Measurements from ENCODE around the gene XPC.
A peak's percentile ranks its signal among the peaks of the same experiment; 100 is the strongest.

Gene XPC

DNA sequence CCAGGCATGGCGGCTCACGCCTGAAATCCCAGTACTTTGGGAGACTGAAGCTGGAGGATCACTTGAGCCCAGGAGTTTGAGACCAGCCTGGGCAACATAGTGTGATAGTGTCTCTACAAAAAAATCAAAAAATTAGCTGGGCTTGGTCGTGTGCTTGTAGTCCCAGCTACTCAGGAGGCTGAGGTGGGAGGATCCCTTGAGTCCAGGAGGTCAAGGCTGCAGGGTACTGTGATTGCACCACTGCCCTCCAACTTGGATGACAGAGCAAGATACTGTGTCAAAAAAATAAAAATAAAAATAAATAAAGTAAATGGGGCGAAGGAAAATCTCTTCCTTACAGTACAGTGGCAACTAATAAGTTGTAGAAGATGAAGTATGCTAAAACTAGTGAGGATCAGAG is 29.8 kb upstream of the XPC start:
- no peak for DNase-seq (ENCODE audit: low read depth in 2 of 2)

DNA sequence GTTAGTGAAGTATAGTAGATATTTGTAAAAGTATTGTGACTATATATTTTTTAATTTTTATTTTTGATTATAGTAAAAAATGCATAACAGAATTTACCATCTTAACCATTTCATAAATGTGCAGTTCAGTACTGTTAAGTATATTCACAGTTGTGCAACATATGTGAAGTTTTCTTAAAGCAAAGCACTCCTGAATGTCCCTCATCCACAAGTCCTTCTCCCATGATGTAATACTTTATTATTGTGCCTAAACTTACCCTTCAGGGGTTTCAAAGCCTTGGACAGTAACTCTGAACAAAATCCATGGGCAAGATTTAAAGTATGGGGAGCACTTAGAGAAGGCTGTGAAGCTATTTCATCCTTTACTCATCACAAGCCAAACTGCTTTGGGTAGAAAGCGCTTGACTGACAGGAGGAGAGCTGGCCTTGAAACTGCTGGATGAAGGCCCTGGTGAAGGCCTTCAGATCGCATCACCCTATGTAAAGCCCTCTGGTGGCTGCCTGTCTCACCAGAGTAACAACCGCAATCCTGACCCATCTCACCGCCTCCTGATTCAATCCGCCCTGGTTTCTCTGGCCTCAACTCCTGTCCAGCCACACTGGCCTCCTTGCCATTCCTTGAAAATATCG is 28.3 kb upstream of the XPC start:
- DNase-seq (ENCODE audit: low read depth in 2 of 2): no peak

GRCh38 chr3:14204515-14205284 is 26.3 kb upstream of the XPC start:
- no peak for DNase-seq (ENCODE audit: low read depth in 2 of 2)

DNA sequence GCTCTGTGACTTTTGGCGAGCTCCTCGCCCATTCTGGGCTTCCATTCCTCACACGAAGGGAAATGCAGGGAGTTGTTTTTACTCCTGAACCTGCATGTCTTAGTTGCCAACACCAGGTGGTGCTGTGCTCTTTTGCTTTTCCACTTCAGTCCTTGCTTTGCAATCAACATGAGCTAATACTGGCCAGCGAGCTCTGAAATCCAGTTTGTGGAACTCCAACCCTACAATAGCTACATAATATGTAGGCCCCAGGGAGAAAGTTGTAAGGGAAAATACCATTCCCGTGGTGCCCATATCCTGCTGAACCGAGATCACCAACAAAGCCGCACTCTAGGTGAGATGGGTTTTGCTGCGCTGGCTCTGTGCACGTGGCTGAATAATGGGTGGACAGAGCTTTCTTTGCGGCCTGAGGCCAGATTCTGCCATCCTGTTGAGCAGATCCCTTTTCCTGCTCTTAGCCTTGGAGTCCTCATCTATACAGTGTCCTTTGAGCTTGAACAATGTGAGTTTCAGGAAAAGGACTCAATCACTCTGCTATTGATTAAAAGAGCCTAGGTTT is 25.2 kb upstream of the XPC start:
- DNase-seq (ENCODE audit: low read depth in 2 of 2): peak; percentile 73 to 79

DNA sequence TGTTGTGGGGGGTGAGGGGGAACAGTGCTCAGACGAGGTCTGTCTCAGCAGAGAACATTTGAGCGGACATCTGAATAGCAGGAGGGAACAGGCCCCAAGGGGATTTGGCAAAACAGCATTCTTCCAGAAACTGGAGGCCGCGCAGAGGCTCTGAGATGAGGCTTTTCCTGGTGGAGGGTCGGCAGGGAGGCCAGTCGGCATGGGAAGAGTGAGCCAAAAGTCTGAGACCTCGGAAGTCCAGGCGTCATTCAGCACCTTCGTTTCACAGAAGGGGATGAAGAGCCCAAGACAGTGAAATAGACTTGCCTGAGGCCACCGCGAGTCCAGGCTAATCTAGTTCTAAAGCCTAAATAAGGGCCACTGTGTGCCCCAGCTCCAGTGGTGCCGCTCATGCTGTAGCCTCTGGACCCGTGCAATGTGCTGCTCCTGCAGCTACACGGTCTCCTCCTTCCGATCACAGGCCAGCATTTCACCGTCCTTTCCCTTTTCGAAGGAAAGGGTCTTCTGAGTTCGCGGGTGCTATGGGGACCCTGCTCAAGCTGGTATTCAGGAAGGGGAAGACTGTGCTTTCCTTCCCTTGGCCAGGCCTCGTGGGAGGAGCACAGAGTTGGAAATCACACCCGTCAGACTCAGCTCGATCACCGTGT is 24.6 kb upstream of the XPC start:
- DNase-seq (ENCODE audit: low read depth in 2 of 2): no peak

GRCh38 chr3:14201940-14202684 is 23.7 kb upstream of the XPC start:
- no peak for DNase-seq (ENCODE audit: low read depth in 2 of 2)

GRCh38 chr3:14200841-14201240 is 22.4 kb upstream of the XPC start:
- no peak for DNase-seq (ENCODE audit: low read depth in 2 of 2)

DNA sequence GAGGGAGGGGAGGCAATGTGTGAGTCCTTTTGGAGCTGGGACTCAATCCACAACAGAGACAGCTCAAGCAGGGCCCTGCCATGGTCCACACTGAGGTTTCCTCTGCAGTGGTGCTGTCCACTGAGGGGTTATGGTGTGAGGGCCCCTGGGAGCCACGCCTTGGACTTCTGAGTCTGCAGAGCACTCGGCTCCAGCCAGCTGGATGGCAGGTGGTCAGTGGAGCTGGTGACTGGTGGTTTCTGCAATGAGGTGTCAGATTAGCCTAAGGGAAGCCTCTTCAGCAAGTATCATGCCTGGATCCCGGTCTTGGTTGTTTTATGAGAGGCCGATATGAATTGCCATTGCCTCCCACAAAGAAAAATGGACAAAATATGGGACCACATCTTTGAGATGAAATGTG is 21.9 kb upstream of the XPC start:
- DNase-seq (ENCODE audit: low read depth in 2 of 2): no peak

DNA sequence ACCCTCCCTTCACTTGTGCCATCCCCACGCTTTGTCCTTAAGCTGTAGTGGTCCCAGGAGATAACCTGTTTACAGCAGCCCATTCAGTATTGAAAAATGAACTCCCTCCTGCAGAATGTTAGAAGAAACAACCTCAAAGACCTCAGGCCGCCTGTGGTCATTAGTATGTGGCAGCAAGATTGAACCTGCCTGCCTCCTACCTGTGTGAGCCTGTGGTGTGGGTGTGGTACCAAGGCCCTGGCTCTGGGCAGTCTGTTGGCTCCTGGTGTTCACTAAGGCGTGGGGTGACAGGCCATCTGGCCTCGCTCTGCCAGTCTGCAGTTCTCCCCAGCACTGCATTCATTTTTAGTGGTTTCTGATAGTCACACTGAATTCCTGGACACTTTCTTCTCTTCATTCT is 21.2 kb upstream of the XPC start:
- DNase-seq (ENCODE audit: low read depth in 2 of 2): no peak

DNA sequence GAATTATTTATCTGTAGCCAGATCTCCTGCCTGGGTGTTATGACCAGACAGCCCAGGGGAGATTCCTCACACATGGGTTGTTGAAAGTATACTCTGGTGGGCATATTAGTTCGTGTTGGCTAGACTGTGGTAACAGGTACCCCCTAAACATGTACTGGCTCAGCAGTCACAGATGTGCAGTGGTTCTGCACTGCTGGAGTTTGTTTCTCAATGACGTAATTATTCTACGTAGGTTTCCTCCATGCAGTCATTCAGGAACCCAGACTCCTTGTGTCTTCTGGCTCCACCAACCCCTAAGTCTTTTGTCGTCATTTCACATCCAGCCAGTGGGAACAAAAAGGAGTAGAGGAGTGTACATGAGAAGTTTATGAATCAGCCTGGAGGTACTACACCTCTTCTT is 16.5 kb upstream of the XPC start:
- DNase-seq (ENCODE audit: low read depth in 2 of 2): no peak

DNA sequence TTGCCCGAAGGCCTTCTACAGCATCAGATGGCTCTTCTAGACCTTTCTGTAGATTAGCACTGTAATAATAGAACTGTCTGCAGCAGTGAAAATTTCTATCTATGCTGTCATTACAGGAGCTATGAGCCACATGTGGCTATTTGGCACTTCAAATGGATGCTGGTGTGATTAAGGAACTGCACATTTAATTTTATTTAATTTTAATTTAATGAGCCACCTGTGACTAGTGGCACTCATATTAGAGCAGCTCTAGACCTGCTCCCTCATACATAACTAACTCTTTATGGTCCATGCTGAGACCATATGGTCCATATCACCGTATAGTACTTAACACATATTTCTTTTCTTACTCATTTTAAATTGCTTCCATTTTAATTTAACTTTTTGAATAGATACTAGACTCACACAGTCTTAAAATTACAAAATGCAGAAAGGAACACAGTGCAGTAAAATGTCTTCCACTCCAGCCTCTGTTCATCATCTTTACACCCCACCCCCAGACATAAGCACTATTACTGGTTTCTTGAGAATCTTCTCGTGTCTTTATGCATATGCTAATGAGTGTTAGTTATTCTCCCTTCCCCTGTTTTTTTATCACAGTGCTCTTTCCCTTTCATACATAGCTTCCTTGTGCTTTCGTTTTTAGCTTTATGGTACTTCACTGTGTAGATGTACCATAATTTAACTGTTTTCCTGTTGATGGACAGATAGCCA is 9.8 kb upstream of the XPC start:
- no peak for DNase-seq (ENCODE audit: low read depth in 2 of 2)

DNA sequence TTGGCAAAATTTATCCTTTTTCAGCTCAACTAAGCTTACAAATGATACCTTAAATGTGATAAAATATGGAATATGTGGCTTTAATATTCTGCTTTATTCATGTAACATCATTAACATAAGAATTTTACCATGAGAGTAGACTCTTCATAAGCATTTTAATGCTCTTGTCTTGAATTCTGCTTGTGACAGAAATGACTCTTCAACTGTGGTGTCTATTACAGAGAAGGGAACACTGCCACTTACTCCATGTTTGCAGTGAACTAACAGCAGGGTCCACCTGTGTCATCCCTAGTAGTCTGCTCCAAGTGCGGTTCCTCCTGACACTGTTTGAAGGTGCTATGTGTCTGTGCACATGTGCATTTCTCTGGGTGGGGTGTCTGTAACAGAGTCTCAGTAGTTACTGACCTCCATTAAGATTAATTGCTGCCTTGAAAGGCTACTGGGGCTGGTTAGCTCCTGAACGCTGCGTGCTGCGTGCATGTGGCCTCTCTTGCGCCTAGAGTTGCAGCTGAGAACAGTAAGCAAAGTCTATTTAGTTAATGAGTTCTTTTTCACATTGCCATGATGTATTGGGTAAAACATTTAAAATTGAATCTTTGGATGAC is 8.6 kb upstream of the XPC start:
- no peak for DNase-seq (ENCODE audit: low read depth in 2 of 2)

DNA sequence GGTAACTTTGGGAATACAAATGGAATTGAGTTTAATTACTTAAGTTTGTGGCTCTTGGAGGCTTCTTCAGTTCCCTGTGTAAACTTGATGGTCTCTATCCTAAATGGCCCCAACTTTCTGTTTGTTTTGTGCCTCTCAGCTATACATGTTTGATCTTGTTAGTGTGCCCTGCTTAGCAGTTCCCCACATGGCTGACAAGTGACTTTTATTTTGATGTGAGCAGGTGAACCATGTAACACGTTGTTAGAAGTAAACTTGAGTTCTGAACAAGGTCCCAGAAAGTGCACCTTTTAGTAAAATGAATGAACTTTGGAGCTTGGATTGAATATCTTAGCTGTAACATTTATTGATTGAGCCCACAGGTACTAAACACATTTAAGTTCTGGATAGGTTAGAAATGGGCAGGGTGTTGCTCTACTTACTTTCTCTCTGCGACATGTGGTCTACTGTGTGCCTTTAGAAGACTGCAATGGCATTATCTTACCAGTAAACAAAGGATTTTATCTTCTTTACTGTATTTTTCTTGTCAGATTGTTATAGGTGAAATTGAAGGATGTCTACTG is 4.7 kb upstream of the XPC start:
- DNase-seq (ENCODE audit: low read depth in 2 of 2): no peak

- no peak for DNase-seq (ENCODE audit: low read depth in 2 of 2)
Measured at GRCh38 chr3:14181253-14181652, 2.9 kb upstream of the XPC start.

- DNase-seq (ENCODE audit: low read depth in 2 of 2): no peak
Measured at GRCh38 chr3:14179795-14180194, 1.4 kb upstream of the XPC start.

GRCh38 chr3:14179114-14179465 is 689 bp upstream of the XPC start:
- no peak for DNase-seq (ENCODE audit: low read depth in 2 of 2)

GRCh38 chr3:14177580-14178246 is 688 bp downstream of the XPC start:
- no peak for DNase-seq (ENCODE audit: low read depth in 2 of 2)

- DNase-seq (ENCODE audit: low read depth in 2 of 2): peak in 1 of 2 experiments; percentile 30
Measured at GRCh38 chr3:14175383-14176037, 2.9 kb downstream of the XPC start.

DNA sequence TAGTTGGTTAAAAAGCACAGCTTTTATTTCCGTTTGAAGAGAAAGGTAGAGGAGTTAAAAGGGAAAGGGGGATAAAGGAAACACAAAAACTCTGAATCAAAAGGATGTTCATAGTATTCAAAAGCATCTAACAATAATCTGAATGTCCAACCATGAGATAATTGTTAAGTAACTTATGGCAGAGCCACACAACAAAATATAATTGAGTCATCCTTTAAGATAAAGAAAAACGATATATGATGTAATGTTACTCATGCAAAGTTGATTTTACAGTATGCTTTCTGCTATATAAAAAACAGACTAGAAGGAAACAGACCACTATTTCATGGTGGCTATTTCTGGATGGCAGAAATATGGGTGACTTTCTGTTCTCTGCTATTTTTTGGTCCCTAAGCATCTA is 3.9 kb downstream of the XPC start:
- no peak for DNase-seq (ENCODE audit: low read depth in 2 of 2)

GRCh38 chr3:14172496-14172895 is 5.9 kb downstream of the XPC start:
- no peak for DNase-seq (ENCODE audit: low read depth in 2 of 2)
